Superior temporal gyrus (tissue), 1 donor: ENCODE measurements around the gene ACOX1.
"Not testable (repeated sequence)": the region's sequence is repeated elsewhere in the genome, so short reads cannot be mapped to it uniquely, and the experiment has no call there.

Experiments used
- DNase-seq: peaks from one replicate; pipeline ENCODE4 v3.0.0-alpha.2; 2016; ENCODE audit errors: extremely low spot score

Gene ACOX1

DNA sequence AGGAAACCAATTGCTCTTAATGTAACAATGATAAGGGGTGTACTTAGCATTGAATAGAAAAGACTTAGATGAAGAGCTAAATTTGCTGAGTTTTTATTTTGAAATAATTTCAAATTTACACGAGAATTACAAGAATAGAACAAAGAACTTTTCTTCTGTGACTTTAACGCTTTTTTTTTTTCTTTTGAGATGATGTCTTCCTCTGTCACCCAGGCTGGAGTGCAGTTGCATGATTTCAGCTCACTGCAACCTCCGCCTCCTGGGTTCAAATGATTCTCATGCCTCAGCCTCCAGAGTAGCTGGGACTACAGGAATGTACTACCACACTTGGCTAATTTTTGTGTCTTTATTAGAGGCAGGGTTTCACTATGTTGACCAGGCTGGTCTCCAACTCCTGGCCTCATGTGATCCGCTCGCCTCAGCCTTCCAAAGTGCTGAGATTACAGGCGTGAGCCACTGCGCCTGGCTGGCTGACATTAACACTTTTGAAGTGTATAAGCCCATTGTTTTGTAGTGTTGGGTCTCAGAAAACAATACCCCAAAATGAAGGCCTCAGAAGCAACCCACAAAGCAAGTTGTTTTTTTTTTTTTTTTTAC, 2.2 kb upstream of the ACOX1 start:
- DNase-seq, result no peak

GRCh38 chr17:75980188-75981018, 1.4 kb upstream of the ACOX1 start:
- DNase-seq, result no peak

DNA sequence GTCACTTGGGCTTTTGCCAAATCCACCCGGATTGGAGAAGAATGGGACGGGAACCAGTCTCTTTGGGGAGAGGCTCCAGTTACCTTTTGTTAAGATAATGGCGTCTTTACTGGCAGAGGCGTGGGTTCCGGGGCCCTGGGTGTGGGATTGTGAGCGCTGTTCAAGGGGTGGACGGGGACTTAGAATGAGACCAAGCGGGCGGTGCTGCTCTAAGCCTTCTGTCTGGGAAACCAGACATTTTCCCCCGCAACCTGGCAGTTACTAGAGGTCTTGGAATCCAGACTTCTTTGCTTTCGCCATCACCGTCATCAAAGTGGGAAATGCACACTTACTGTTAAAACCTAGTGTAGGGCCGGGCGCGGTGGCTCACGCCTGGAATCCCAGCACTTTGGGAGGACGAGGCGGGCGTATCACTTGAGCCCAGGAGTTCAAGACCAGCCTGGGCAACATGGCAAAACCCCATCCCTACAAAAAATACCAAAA, 780 bp upstream of the ACOX1 start:
- no peak for DNase-seq

DNA sequence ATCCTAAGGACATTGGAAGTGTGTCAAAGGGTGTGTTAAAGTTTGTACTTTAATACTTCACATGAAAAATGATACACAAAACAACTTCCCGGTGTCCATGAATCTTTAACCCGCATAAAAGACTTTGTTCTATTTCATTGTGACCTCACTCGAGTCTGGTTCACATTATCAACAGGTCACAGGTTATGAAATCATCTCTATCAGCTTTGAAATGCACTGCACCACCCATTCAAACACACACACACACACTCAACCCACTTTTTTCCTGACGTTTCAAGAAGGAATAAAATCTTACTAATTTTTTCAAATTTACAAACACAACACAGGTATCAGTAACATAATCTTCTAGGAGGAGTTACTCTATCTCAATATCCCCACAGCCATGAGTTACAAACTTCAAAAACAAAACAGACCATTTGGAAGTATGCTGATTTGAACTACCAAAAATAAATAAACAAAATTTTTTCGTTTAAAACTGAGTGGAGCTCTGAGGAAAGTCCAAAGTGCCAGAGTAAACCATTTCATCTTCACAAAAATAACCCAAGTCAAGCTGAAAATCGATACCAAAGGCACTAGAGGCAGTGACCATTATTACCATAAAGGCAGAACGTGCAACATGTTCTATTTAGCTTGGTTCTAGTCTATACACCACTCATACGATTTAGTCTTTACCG, 2.7 kb downstream of the ACOX1 start:
- no peak for DNase-seq

DNA sequence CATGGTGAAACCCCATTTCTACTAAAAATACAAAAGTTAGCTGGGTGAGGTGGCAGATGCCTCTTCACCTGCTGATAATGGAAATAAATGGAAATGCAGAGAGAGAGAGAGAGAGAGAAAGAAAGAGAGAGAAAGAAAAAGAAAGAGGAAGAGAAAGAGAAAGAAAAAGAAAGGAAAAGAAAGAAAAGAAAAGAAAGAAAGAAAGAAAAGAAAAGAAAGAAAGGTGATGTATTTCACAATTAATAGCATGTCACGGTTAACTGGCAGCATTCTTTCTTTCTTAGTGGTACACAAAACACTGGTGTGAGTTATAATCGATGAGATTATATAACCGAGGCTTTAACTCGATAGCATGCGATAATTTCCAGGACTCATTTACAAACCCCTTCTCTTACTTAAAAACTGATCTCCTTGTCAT, 3.2 kb downstream of the ACOX1 start:
- no peak for DNase-seq

- DNase-seq, result not testable (repeated sequence)
These were observed 3.8 kb downstream of the ACOX1 start for GRCh38 chr17:75975187-75975586.

- no peak for DNase-seq
These were observed 8.3 kb downstream of the ACOX1 start for GRCh38 chr17:75970626-75971025.

DNA sequence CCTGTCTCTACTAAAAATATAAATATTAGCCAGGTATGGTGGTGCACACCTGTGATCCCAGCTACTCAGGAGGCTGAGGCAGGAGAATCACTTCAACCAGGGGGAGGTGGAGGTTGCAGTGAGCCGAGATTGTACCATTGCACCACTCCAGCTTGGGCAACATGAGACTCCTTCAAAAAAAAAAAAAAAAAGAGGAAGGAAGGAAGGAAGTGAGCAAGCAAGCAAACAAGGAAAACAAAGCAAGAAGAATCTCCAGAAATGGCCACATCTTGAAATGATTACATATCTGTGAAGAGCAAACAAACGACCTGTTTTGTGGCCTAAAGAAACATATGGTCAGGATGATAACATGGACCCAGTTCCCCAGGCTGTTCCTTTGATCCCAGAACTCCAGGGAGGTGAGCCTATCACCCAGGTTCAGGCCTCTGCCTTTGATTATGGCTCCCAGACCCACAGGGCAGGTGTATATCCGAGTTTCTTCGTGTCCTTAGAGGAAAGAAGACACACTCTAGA, 8.9 kb downstream of the ACOX1 start:
- DNase-seq, result no peak

DNA sequence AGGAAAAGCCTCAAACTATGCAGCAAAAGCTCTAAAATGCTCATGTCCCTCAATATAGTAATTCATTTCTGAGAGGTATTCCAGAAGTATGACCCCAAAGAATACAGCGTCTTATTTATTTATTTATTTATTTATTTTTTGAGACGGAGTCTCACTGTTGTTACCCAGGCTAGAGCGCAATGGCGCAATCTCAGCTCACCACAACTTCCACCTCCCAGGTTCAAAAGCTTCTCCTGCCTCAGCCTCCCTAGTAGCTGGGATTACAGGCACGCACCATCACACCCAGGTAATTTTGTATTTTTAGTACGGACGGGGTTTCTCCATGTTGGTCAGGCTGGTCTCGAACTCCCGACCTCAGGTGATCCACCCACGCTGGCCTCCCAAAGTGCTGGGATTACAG, 9.9 kb downstream of the ACOX1 start:
- DNase-seq, result not testable (repeated sequence)

GRCh38 chr17:75965468-75965867, 13.5 kb downstream of the ACOX1 start:
- no peak for DNase-seq

DNA sequence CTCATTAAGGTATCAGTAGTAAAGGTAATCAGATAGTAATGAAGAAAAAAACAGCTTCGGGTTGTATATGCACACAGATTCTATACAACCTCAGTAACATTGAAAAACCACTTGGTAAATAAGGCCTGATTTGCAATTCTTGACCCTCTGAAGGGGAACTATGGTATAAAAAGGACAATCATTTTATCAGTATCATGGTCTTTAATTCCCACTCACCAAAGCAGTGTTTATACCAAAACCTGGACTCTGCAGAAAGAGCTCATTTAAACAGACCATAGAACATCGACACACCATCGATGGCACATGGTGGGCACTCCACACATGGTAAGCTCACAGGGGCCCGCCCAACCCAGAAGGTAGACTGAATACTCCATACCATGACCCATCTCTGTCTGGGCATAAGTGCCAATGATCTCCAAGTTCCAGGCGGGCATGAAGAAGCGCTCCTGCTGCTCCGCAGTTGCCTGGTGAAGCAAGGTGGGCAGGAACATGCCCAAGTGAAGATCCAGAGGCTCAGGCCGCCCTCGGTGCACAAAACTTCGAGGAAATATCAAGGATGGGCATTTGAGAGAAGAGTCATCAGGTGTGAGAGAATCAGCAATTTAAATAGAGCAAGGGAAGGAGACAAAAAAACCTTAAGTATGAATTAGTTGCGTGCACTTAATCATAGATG, 19.0 kb downstream of the ACOX1 start:
- no peak for DNase-seq

DNA sequence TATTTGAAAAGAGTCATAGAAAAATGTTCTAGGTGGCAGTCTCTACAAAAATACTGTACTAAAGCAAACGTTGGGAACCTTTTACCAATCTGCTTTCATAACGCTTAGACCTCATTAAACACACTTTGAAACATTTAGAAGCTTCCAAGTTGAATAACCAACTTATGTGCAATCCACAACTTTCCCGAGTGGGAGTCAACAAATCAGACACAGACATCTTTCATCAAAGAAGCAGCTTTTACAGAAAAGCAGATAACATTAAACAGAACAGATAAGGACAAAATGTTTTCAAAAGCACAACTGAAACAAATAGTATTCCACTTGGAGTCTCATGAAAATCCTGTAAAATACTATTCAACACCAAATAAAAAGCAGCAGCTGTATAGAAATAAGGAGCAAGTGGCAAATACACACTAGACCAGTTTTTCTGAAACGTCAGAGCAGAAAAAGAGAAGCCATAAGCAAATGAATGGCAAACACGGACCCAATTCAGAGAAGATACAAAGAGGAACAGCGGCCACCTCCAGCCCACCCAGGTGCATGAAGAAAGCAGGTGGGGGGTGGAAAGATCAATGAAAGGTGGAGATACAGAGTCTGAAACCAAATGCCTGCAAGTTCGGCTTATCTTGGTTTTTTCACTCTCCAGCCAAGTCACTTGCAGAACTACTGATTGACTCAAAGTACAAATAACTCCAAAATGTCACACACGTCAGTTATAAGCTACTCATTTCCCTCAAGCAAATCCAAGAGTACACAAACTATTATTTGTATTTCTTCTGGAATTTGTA, 19.7 kb downstream of the ACOX1 start:
- no peak for DNase-seq

DNA sequence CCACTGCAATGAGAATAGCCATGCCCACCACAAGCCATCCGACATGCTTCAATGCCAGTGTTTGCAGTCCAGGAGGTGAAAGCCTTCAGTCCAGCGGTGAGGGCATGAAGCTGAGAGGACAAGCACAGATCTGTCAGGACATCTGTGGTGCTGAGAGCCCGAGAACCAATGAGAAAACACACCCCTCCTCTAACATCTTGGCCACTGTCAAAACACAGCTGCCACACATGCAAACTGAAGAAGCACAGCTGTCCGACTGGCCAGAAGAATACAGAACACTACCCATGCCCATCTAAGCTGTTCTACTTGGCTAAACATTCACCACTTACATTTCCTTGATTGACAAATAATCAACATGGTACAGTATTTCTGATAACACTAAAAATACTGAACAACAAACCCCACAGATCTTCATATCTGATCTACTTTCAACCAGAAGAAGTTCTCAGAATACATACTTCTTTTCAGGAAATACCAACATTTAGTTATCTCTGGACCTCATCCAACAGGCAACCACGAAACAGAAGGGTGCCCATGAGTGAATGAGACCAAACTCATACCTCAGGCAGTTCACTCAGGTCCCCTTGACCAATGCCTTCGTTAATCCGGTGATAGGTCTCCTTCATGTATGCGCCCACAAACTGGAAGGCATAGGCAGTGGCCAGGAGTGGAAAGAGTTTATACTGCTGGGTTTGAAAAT, 28.0 kb downstream of the ACOX1 start:
- peak; percentile 28 for DNase-seq

DNA sequence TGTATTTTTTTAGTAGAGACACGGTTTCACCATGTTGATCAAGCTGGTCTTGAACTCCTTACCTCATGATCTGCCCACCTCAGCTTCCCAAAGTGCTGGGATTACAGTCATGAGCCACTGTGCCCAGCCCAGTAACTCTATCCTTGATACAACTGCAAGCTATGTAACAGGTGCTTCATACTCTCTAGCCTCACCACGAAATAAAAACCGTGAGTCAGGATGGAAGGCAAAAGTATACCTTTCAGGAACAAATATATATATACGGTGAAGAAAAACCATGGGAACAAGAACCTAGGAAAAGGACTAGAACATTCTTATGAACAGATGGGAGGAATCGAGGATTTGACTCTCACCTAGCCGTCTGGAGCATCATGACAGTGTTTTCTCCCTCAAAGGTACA, 28.5 kb downstream of the ACOX1 start:
- no peak for DNase-seq

DNA sequence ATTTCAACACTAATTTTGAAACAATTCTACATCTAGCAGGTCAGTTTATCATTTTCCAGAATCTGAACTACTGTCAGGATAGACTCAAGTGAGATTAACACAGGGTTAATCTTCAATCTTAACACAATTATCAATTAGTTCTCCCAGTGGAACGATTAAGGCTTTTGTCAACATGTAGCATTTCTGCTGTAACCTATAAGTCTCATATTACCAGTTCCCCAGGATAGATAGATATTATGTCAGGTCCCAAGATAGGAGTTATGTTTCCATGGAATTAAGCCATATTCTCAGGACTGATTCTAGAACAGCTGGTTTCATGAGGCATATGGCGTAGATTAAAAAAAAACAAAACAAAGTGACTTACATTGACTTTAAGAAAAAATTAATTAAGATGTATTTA, 33.8 kb downstream of the ACOX1 start:
- DNase-seq, result no peak

GRCh38 chr17:75943491-75943890, 35.5 kb downstream of the ACOX1 start:
- no peak for DNase-seq

- DNase-seq, result no peak
These were observed 36.5 kb downstream of the ACOX1 start for GRCh38 chr17:75942473-75942872.

DNA sequence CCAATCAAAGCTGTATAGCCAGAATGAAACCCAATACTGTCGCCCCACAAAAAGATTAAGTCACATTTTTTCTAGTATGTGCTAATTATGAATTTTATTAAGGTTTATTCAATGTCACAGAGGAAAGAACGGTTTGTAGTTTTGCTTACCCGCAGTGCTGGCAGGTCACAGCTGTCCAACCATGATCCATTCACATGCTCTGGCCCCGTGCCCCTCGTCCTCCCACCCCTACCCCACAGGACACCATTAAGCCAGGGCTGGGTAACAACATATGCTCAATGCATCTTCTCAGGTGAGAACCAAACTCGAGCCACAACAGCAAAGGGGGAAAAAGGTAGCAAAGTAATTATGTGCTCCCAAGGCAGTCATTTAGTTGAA, 37.5 kb downstream of the ACOX1 start:
- no peak for DNase-seq

DNA sequence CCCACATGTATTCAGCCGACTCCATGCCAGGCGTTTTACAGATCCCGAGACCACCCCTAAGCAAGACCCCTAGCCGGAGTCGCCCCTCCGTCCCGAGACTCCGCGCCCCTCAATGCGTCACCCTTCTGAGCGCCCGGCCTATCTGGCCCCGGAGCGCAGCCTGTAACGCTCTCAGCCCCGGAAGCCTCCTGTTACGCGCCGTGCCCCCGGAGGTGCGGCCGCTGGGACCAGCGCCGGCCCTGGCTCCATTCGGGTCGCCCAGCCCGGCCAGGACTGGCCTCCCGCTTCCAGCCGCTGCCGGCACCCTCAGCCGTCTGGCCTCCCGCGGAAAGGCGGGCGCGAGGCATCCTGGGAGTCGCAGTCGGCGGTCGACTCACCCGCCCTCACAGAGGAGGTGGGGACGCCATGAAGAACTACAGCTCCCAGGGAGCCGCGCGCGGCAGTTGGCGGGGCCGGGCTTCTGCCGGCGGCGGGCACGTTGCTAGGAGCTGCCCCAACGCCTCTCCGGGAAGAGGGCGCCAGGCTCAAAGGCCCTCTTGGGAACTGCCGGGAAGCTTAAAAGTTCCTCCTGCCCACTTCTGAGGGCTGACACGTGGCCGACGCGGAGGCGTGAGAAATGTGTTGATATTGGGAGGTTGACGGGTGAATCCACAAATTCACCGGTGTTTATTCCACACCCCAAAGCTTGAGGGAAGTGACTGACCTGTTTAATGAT, 38.1 kb downstream of the ACOX1 start, which contains the start of gene FBF1:
Gene FBF1, minus strand, starts transcription at position 316 of the 715 bp plus-strand sequence. CDS start 2,893 bp downstream, outside the sequence.
- peak; percentile 95 for DNase-seq

DNA sequence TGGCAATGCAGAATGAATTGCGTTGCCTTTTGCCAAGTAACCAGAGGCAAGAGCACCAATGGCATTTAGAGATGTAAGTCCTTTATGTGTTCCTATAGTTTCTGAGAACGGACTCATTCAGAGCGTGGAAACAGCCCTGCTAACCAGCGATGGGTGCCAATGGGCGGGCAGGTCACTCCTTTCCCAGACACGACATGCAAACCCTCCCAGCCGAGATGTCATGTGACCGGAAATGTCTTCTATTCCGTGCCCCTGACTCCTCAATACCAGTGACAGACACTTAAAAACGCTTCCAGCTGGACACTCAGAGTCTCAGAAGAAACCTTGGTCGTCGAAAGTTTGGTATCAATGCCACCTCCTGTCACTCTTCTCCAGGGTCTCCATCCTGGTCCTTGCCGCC, 41.3 kb downstream of the ACOX1 start:
- no peak for DNase-seq
